ENCODE data around the gene CFAP46.
"Not testable (repeated sequence)": the region's sequence is repeated elsewhere in the genome, so short reads cannot be mapped to it uniquely, and the experiment has no call there.

CFAP46 gene

GRCh38 chr10:132829403-132829802 lies 113.0 kb downstream of the CFAP46 start:
- TF ChIP-seq CTCF (conservative IDR thresholded peaks at IDR 0.05; ENCODE audit: low read depth) = no peak
- CTCF ChIA-PET = no interaction called here
- POLR2A ChIA-PET (ENCODE audit: low non-redundant PET) = no interaction called here
- no peak overlapping the region for H3K27ac ChIP-seq
- DNase-seq (ENCODE audit: low spot score) = no peak

- POLR2A ChIA-PET (ENCODE audit: low non-redundant PET) = no interaction called here
- DNase-seq (ENCODE audit: low spot score) = no peak
- H3K27ac ChIP-seq = no peak overlapping the region
- CTCF ChIA-PET = no interaction called here
- no peak for TF ChIP-seq CTCF (conservative IDR thresholded peaks at IDR 0.05; ENCODE audit: low read depth)
These were observed 113.7 kb downstream of the CFAP46 start for GRCh38 chr10:132828681-132829080.

DNA sequence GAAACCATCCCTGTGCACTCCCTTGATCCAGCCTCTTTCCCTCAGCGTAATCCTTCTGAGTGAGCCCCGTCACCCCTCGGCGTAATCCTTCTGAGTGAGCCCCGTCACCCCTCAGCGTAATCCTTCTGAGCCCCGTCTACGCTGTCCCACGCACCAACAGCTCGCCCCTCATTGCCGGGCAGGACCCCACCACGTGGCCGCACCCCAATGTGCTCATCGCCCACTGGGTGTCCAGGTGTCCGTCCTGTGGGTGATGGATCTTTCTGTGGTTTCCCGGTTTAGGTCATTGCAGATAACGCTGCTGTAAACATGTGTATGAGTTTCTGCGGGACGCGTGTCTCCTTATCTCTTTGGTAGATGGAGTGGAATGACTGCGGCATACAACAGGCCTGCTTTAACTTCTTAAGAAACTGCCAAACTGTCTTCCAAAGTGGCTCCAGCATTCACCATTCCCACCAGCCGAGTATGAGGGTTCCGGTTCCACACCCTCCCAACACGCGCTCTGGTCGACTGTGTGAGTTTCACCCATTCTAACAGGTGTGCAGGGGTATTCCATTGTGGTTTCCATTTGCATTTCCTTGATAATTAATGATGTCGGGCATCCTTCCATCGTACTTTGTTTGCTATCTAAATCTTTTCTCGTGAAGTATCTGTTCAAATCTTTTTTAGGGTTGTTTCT lies 114.4 kb downstream of the CFAP46 start:
- ChIA-PET CTCF (no interaction called here), POLR2A (ENCODE audit: low non-redundant PET) (no interaction called here)
- H3K27ac ChIP-seq = no peak overlapping the region
- no peak for DNase-seq (ENCODE audit: low spot score)
- TF ChIP-seq CTCF (conservative IDR thresholded peaks at IDR 0.05; ENCODE audit: low read depth) = no peak

GRCh38 chr10:132827423-132827789 lies 115.0 kb downstream of the CFAP46 start:
- no peak overlapping the region for H3K27ac ChIP-seq
- TF ChIP-seq CTCF (conservative IDR thresholded peaks at IDR 0.05; ENCODE audit: low read depth) = no peak
- ChIA-PET CTCF (no interaction called here), POLR2A (ENCODE audit: low non-redundant PET) (no interaction called here)
- no peak for DNase-seq (ENCODE audit: low spot score)

GRCh38 chr10:132826524-132827422 lies 115.6 kb downstream of the CFAP46 start:
- no peak for DNase-seq (ENCODE audit: low spot score)
- ChIA-PET POLR2A (ENCODE audit: low non-redundant PET) (no interaction called here), CTCF (interaction anchor here (0.6 kb wide), 1 partner anchor 94 kb away, joined by 3 read pairs; no protein-coding TSS in a partner anchor)
- TF ChIP-seq CTCF (conservative IDR thresholded peaks at IDR 0.05; ENCODE audit: low read depth) = no peak
- no peak overlapping the region for H3K27ac ChIP-seq

GRCh38 chr10:132825783-132826523 lies 116.4 kb downstream of the CFAP46 start:
- POLR2A ChIA-PET (ENCODE audit: low non-redundant PET); H3K27ac ChIP-seq; CTCF ChIA-PET; DNase-seq (ENCODE audit: low spot score): not testable (repeated sequence)
